HAP-1 (cell line): ENCODE results near the gene ZSWIM8.
"Not testable (repeated sequence)": the region's sequence is repeated elsewhere in the genome, so short reads cannot be mapped to it uniquely, and the experiment has no call there.

Experiments used
- DNase-seq, 2 experiments: peaks; one replicate each; pipeline ENCODE4 v3.0.0-alpha.2; 2016 to 2020; ENCODE audit warnings: low spot score in 2 of 2
- H3K27me3 ChIP-seq: fragments of 250-450 bp; sonication (Bioruptor Pico); 2 replicates; pipeline ENCODE4 v1.5.1; 2020; ENCODE audit warnings: low read depth, mild to moderate bottlenecking, moderate library complexity
- H3K36me3 ChIP-seq: fragments of 250-450 bp; sonication (Bioruptor Pico); replicated peaks from 2 replicates; pipeline ENCODE4 v1.5.1; 2020; ENCODE audit warnings: mild to moderate bottlenecking
- H3K4me1 ChIP-seq: fragments of 250-450 bp; sonication (Bioruptor Pico); 2 replicates; pipeline ENCODE4 v1.5.1; 2020; ENCODE audit warnings: mild to moderate bottlenecking
- H3K4me3 ChIP-seq: fragments of 250-450 bp; sonication (Bioruptor Pico); 2 replicates; pipeline ENCODE4 v1.5.1; 2020; ENCODE audit warnings: mild to moderate bottlenecking, moderate library complexity
- H3K9me3 ChIP-seq: fragments of 250-450 bp; sonication (Bioruptor Pico); 2 replicates; pipeline ENCODE4 v1.5.1; 2020; ENCODE audit warnings: mild to moderate bottlenecking, moderate library complexity
- in situ Hi-C: fragments of 300-500 bp; cut with MboI; formaldehyde crosslinking; loops from 3 replicates; pipeline ENCODE4 v1.14.3; 2020; ENCODE audit warnings: low sequenced_read_pairs, inconsistent platforms, mixed read lengths

The ZSWIM8 gene

DNA sequence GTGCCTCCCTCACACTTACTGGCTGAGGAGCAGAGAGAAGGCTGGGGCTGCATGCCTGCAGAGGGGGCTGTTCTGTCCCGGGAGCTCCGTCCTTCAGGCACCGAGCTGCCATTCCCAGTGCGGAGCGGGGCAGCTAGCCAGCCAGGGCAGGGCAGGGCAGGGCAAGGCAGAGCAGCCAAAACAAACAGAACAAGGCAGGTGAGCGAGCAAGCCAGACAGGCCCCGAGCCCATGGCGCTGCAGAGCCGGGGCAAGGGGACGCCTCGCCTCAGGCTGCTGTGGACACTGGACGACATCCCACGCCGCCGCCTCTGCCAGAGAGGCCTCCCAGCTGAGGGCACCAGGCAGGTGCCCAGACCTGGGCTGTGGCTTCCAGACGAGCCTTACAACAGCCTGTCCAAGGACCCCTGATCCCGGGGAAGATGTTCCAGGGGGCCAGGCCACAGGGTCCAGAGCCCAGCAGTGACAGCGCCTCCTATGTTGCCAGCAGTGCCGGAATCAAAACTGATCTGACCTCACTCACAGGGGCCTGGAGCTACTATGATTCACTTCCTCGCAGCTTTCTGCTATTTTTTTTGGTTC, 34.2 kb downstream of the ZSWIM8 start:
- DNase-seq: no peak
- H3K36me3 ChIP-seq: peaks cover 16% of the 10 kb centered on the region
- H3K4me1 ChIP-seq: no peaks in the 10 kb centered on the region
- no peak overlapping the region for H3K4me3 ChIP-seq
- no peaks in the 10 kb centered on the region for H3K9me3 ChIP-seq
- in situ Hi-C loops: no loop called here
- no peaks in the 10 kb centered on the region for H3K27me3 ChIP-seq

DNA sequence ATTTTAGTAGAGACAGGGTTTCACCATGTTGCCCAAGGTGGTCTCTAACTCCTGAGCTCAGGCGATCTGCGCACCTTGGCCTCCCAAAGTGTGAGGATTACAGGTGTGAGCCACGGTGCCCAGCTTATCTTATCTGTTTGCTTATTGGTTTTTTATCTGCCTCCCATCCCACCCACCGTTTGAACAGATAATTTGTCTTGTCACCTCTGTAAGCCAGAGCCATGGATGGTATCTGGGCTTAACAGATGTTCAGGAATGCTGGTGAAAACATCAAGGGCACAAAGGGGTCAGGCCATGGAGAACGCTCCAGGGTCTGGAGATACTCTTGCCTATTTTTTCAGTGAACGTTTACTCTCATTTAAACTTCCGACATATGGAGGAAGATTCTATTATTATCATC, 38.0 kb downstream of the ZSWIM8 start:
- Histone ChIP-seq H3K9me3 (no peaks in the 10 kb centered on the region), H3K4me1 (no peaks in the 10 kb centered on the region), H3K27me3 (no peaks in the 10 kb centered on the region), H3K4me3 (no peak overlapping the region), H3K36me3 (peaks cover 16% of the 10 kb centered on the region)
- in situ Hi-C loops: no loop called here
- DNase-seq: no peak

DNA sequence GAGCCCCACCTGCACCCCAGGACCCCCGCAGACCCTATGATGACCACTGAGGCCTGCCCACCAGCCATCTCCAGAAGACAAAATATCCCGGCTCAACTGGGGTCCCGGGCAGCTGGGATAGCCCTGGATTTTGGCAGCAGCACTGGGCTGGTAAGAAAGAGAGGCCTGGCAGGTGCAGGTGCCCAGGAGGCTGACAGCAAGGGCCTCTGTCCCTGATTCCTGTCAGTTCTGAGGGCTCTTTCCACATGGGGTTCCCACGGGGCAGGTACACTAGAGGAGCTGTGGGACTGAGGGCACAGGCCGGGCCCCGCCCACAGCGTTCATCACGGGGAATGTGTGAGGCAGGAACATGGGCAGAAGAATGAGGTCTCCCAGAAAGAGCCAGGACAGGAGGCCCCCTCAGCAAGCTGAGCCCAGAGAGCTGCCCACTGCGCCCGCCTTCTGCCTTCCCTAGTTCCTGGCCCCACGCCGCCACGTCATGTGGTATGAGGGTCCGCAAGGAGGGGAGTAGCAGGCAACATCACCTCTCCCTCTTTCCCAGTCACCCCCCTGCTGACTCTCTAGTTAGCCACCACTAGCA, 38.8 kb downstream of the ZSWIM8 start:
- no peaks in the 10 kb centered on the region for H3K4me1 ChIP-seq
- H3K4me3 ChIP-seq: no peak overlapping the region
- in situ Hi-C loops: no loop called here
- no peak for DNase-seq
- H3K9me3 ChIP-seq: no peaks in the 10 kb centered on the region
- H3K36me3 ChIP-seq: peaks cover 16% of the 10 kb centered on the region
- H3K27me3 ChIP-seq: no peaks in the 10 kb centered on the region

DNA sequence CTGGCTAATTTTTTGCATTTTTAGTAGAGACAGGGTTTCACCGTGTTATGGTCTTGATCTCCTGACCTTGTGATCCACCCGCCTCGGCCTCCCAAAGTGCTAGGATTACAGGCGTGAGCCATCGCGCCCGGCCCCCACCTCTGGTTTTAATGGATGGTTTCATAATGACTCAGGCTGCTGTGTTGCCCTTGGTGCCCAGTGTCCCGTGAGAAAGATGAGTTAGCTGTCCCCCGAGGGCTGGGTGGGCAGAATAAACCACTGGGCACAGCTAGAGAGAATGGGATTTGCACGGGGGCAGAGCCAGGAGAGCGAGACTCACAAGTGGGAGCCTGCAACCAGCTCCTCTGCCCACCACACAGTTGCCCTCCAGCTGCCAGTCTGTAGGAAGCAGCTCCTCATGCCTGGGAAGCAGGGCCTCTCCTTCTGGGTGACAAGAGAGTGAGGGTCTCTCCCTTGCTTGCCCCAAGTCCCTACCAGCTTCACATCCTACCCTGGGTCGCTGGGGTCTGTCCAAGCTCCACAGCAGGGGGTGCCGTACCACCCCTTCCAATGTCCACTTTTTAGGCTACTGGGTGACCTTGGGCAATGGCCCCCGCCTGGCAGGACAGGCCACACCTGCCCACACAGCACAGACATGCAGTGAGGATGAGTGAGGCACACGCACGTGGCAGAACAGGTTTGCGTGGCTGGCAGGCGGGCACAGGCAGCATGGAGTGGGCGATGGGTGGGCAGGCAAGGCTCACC, 42.1 kb downstream of the ZSWIM8 start:
- Histone ChIP-seq H3K4me1 (no peaks in the 10 kb centered on the region), H3K4me3 (no peak overlapping the region), H3K9me3 (no peaks in the 10 kb centered on the region), H3K36me3 (peaks cover 8% of the 10 kb centered on the region), H3K27me3 (no peaks in the 10 kb centered on the region)
- in situ Hi-C loops: no loop called here
- no peak for DNase-seq

DNA sequence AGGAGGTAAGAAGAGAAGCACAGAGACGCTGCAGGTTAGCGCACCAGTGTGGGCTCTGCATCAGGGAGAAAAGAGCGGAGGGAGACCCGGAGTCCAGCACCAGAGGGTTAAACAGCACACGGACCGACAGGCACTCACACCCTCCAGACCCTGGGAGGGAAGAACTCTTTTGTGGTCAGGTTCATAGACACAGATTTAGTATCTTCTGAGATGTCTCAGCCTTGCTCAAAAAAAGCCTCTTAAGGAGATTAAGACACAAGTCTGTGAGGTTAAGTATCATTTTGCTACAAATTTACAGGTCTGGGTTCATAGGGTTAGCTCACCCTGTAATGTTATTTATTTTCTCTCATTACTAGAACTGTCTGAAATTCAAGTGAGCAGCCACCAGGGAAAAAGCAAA, 42.8 kb downstream of the ZSWIM8 start:
- no peaks in the 10 kb centered on the region for H3K9me3 ChIP-seq
- H3K4me1 ChIP-seq: no peaks in the 10 kb centered on the region
- H3K36me3 ChIP-seq: peaks cover 8% of the 10 kb centered on the region
- H3K27me3 ChIP-seq: no peaks in the 10 kb centered on the region
- in situ Hi-C loops: no loop called here
- H3K4me3 ChIP-seq: no peak overlapping the region
- no peak for DNase-seq

DNA sequence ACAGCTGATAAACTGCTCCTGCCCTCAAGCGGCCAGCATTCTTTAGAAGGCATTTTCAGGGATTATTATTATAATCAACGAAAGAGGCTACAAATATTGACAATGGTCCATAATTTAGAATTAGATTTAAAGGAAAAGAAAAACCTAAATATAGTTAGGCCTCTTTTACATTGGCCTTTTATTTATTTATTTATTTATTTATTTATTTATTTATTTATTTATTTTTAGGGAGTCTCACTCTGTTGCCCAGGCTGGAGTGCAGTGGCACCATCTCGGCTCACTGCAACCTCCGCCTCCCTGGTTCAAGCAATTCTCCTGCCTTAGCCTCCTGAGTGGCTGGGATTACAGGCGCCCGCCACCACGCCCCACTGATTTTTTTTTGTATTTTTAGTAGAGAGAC, 43.7 kb downstream of the ZSWIM8 start:
- DNase-seq, H3K4me1 ChIP-seq, H3K36me3 ChIP-seq, H3K9me3 ChIP-seq, in situ Hi-C loops, H3K27me3 ChIP-seq, H3K4me3 ChIP-seq: not testable (repeated sequence)

DNA sequence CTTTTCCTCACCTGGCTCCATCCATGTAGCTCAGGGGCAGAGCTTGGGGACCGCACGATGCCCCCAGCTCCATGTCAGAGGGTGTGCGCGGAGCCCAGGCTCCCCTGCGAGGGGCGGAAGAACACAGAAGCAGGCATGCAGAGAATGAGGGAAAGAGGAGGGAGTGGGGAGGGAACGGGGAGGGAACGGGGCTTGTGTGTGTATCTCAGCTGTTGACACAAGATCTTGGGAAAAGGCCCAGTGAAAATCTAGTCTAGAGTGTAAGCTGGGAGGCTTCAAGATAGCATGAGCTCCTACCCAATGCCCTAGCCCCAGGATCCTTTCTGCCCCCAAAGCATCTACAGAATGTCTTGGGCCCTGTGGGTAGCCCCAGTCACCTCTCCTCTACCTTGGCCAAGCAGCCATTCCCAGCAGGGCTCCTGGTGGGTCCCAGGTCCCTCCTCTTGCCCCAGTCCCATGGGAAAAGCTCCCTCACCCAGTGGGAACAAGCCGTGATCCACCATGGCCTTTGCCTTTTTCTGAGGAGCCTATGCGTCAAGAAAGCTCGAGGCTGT, 51.1 kb downstream of the ZSWIM8 start:
- Histone ChIP-seq H3K9me3 (no peaks in the 10 kb centered on the region), H3K27me3 (no peaks in the 10 kb centered on the region), H3K36me3 (peaks cover 16% of the 10 kb centered on the region), H3K4me1 (no peaks in the 10 kb centered on the region), H3K4me3 (no peak overlapping the region)
- no peak for DNase-seq
- in situ Hi-C loops: no loop called here

DNA sequence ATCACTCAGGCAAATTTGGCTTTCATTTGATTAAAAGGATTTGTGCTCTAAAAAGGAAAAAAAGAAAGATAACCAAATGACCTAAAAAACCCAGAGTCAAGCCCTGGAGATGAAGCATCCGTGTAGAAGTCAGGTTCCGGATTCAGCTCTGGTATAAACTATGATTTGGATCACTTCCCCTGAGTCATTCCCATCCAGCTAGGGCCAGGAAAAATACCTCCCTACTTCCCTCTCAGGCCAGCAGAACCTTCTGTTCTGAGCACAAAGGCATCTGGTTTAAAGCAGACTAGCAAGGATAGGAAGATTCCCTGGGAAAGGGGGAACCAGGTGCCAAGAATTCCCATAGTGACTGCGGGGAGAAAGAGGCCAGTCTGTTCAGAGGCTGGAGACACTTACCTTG, 51.7 kb downstream of the ZSWIM8 start:
- no peak for DNase-seq
- Histone ChIP-seq H3K36me3 (peaks cover 22% of the 10 kb centered on the region), H3K9me3 (no peaks in the 10 kb centered on the region)

DNA sequence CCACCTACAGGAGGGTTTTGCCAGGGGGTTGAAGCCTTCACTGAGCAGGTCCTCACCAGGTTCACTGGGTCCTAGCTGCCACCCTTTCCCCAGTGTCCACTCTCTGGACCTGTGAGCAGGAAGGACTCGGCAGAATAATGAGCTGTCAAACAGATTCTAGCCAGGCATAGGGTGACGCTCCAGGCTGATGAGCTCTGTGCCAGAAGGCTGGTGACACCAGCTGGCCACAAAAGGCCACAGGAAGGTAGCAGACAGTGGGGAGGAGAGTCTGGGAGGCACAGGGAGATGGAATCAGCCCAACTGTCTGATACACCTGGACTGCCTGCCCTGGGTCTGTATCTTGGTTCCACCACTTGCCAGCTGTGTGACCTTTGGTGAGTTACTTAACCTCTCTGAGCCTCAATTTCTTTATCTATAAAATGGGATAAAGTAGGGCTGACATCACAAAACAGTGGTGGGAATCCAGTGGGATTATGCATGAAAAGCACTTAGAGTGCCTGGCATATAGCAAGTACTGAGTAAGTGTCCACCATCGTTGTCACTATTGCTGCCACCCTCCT, 52.7 kb downstream of the ZSWIM8 start:
- in situ Hi-C loops: no loop called here
- no peak for DNase-seq
- H3K27me3 ChIP-seq: no peaks in the 10 kb centered on the region
- H3K4me3 ChIP-seq: no peak overlapping the region
- peaks cover 29% of the 10 kb centered on the region for H3K36me3 ChIP-seq
- no peaks in the 10 kb centered on the region for H3K9me3 ChIP-seq
- no peaks in the 10 kb centered on the region for H3K4me1 ChIP-seq

More for the DNA sequence above, 51.7 kb downstream of the ZSWIM8 start:
- Histone ChIP-seq H3K27me3 (no peaks in the 10 kb centered on the region), H3K4me3 (no peak overlapping the region), H3K4me1 (no peaks in the 10 kb centered on the region)
- in situ Hi-C loops: no loop called here

DNA sequence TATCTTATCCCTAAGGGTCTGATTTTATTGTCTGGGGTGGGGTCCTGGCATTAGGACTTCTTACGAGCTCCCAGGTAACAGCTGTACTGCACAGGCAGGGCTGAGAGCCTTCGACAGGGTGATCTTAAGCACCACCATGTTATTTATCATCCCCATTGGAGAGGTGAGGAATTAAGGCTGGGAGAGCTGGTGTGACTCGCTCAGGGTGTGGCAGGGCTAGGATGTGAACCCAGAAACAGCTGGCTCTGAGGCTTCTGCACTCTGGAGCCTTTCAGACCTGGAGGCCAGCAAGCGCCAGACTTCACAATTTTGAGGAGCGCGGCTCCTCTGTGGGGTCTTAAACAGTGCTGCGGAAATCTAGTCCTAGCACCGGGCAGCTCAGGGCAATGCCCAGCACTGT, 53.4 kb downstream of the ZSWIM8 start:
- H3K4me1 ChIP-seq: no peaks in the 10 kb centered on the region
- H3K36me3 ChIP-seq: peaks cover 29% of the 10 kb centered on the region
- H3K4me3 ChIP-seq: no peak overlapping the region
- DNase-seq: no peak
- no peaks in the 10 kb centered on the region for H3K27me3 ChIP-seq
- in situ Hi-C loops: no loop called here
- H3K9me3 ChIP-seq: no peaks in the 10 kb centered on the region

DNA sequence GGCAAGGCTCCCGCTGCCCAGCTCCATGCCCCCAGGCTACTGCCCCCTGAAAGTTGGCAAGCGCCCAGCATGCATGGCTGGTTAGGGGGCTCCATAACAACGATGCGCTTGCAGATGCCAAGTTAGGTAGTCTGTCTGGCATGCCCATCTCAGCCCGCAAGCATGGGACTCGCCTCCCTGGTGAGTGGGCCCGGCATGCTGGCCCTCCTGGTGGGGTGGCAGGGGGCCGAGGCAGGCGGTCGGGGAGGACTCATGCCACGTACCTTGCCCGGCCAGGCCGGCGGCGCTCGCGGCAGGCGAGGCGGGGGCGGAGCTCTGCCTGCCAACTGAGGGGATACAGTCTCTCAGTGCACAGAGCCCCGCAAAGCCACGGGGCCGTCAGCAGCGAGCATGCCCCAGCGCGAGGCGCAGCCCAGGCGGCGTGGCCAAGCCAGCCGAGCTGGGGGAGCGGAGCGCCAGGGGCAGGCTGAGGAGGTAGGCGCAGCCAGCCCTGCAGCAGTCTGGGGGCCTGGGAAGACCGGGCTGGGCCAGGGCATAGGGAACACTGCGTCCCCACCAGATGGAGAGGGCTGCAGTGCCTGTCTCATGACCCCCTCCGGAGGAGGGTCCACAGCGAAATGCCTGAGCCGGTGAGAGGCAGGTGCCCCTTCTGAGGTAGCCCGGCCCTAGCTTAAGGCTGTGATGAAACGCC, 54.0 kb downstream of the ZSWIM8 start:
- in situ Hi-C loops: no loop called here
- DNase-seq: no peak
- Histone ChIP-seq H3K9me3 (no peaks in the 10 kb centered on the region), H3K4me1 (no peaks in the 10 kb centered on the region), H3K27me3 (no peaks in the 10 kb centered on the region), H3K4me3 (no peak overlapping the region), H3K36me3 (peaks cover 29% of the 10 kb centered on the region)

DNA sequence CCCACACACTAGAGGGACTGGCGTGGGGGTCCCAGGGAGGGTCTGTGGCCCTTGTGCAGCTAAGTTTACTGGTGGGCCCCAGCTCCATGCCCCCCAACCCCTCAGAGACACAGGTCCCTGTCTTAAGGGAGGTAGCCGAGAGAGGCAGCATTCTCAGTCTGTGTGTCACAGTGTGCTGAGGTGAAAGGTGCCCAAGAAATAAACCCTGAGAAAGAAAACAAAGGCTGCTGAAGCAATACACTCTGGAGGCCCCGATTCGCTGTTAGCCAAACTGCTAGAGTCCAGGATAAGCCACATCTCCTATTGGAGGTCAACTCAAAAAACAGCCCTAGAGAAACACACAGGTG, 54.6 kb downstream of the ZSWIM8 start:
- Histone ChIP-seq H3K27me3 (no peaks in the 10 kb centered on the region), H3K4me3 (no peak overlapping the region), H3K9me3 (no peaks in the 10 kb centered on the region), H3K4me1 (no peaks in the 10 kb centered on the region), H3K36me3 (peaks cover 29% of the 10 kb centered on the region)
- DNase-seq: no peak
- in situ Hi-C loops: no loop called here

DNA sequence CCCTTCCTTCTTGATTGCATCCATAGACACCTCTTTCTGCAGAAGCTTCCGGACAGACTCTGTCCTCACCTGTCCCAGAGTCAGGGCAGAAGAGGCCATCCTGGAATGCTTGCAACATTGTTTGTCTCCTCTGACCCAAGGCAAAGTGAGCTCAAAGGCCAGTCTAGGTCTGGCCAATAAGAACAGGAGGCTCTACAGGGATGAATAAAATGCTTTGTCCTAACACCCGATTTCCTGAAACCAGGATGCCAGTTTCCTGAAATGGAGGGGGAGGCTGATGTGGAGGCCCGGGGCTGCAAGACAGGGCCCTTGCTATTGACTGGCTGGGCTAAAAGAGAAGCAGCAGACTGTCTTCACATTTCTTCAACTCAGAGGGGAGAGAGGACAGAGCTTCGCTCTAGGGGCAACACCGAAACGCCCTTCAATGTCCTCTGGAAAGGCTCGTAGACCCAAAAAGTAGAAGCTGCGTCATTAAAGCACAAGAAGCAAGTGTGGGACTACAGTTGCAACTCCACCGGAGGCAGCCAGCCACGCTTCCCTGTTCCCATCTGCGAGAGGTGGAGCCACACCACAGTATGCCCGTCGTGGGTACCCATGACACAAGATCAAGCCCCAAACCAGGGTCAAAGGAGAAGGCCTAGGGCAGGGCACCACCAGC, 55.1 kb downstream of the ZSWIM8 start:
- Histone ChIP-seq H3K27me3 (no peaks in the 10 kb centered on the region), H3K4me3 (no peak overlapping the region), H3K4me1 (no peaks in the 10 kb centered on the region), H3K9me3 (no peaks in the 10 kb centered on the region), H3K36me3 (peaks cover 29% of the 10 kb centered on the region)
- in situ Hi-C loops: no loop called here
- no peak for DNase-seq
